Activated CD4-positive, alpha-beta T cell treated with anti-CD3 and anti-CD28 coated beads for 24 hours (primary cell): ENCODE results near the gene ZFPM1.
"Not testable (repeated sequence)": the region's sequence is repeated elsewhere in the genome, so short reads cannot be mapped to it uniquely, and the experiment has no call there.

Experiments used
- DNase-seq, 2 donors: peaks; one replicate each; pipeline ENCODE4 v3.0.0-alpha.2; 2020; ENCODE audit warnings: low read depth in 2 of 2

ZFPM1 gene

GRCh38 chr16:88478889-88479792 is 26.1 kb downstream of the ZFPM1 start:
- DNase-seq, result no peak

DNA sequence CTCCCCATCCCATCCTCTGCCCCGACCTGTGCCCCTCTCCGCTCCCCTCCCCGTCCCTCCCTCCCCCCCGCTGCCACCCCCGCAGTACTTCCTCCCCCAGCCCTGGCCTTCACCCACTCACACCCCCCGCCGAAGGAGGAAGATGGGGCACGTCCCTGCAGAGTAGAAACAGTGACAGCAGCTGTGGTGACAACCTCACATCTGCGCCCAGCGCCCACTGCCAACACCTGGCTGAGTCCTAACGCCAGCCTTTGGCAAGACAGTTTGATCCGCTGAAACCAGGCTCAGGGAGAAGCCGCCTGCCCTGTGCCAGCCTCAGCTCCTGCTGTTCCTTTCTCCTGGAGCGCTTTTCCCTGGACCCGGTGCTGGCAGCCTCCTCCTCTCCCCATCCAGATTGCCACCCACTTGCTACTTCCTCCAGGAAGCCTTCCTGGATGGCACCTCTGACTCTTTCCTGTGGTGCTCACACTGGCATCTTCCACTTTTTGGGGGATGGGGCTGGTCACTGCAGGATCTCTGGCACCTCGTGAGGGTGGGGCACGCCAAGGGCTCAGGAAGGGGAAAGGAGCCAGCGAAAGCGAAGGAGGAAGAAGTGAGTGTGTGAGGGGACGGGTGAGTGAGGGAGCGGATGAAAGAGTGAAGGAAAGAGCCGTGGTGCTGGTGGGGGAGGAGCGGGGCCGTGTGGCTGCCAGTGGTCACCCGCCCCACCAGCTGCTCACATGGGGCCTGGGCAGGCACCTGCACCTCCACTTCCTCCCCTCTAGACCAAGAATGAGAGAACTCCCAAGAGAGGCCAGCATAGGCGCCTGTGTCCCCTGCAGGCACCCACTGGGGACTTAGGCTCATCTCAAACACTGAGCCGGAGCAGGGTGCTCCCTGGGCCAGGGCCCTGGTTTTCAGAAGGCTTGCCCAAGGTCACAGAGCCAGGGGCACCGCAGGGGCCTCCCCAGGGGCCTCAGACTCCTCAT is 27.0 kb downstream of the ZFPM1 start:
- DNase-seq, result no peak

- no peak for DNase-seq
Observed at GRCh38 chr16:88480829-88481228, 27.7 kb downstream of the ZFPM1 start.

GRCh38 chr16:88481851-88482250 is 28.8 kb downstream of the ZFPM1 start:
- DNase-seq, result no peak

DNA sequence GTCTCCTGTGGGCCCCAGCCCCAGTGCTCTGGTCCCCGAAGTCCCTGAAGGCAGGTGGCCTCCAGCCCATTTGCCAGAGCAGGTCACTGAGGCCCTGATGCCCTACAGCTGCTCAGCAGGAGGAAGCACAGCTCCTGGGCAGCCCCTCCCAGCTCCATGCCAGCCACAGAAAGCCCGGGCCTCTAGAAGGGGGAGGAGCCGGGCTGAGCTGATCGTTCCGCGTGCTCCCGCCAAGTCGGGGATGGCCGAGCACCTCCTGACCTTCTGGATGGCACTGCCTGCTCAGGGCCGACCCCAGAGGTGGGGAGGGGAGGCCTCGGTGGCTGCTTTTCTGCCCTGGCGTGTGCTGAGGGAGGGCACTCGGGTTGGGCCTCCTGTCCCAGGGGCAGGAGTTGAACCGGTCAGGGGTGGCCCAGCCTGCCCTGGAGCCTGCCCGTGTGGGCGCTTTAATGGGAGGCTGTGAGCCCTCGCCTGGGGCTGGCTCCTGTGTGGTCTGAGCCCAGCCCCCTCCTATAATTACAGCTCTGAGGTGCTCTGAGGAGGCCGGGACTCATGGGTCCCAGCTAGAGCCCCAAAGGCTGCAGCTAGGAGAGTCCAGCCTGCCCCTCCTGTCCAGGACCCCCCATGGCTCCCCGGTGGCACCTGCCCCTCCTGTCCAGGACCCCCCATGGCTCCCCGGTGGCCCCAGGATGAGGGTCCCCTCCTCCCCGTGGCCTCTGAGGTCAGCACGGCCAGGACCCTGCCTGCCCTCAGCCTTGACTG is 29.7 kb downstream of the ZFPM1 start:
- no peak for DNase-seq

GRCh38 chr16:88483392-88483641 is 30.2 kb downstream of the ZFPM1 start:
- DNase-seq, result no peak

GRCh38 chr16:88484505-88485365 is 31.7 kb downstream of the ZFPM1 start:
- DNase-seq, result no peak

GRCh38 chr16:88485366-88485741 is 32.3 kb downstream of the ZFPM1 start:
- not testable (repeated sequence) for DNase-seq

- no peak for DNase-seq
Observed at GRCh38 chr16:88486398-88487123, 33.5 kb downstream of the ZFPM1 start.

GRCh38 chr16:88487124-88487432 is 34.0 kb downstream of the ZFPM1 start:
- DNase-seq, result no peak

DNA sequence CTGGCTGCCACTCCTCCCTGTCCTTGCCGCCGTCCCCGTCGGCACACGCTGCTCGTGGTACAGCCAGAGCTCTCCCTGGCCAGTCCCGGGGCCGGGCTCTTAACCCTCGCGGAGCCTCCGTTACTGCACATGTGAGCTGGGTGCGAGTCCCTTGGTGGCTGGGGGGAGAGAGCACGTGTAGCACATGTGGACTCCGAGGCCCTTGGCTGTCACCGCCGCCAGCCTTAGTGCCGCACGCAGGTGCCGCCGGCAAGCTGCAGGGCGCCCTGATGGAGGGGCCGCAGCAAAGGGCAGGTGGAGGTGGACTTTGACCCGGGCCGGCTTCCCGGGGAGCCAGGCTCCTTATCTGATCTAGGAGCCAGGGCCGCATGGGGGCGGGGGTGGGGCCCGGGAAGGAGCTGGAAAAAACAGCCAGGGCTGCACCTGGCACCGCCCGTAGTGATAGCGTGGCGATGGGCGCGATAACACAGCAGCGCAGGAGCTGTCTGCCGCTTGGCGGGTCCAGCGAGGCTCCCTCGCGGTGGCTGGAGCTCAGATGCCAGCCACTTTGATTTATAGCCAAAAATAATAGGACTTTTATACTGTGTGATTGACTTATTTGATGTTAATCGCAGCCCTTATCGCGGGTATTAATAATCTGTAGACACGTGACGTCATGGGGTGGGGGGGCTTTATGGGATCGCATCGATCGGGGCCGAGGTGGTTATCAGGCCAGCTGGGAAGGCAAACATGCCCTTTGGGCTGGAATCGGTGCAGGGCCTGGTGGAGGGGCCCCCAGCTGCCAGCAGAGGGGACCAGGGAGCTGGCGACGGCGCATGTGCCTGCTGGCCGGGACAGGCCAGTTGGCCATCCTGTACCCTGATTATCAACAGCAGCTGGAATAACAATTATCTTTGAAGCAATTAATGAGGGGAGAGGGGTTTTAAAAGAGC is 35.1 kb downstream of the ZFPM1 start:
- DNase-seq, result no peak

- DNase-seq, result no peak
Observed at GRCh38 chr16:88489163-88489741, 36.2 kb downstream of the ZFPM1 start.

GRCh38 chr16:88491001-88491559 is 38.0 kb downstream of the ZFPM1 start:
- no peak for DNase-seq

DNA sequence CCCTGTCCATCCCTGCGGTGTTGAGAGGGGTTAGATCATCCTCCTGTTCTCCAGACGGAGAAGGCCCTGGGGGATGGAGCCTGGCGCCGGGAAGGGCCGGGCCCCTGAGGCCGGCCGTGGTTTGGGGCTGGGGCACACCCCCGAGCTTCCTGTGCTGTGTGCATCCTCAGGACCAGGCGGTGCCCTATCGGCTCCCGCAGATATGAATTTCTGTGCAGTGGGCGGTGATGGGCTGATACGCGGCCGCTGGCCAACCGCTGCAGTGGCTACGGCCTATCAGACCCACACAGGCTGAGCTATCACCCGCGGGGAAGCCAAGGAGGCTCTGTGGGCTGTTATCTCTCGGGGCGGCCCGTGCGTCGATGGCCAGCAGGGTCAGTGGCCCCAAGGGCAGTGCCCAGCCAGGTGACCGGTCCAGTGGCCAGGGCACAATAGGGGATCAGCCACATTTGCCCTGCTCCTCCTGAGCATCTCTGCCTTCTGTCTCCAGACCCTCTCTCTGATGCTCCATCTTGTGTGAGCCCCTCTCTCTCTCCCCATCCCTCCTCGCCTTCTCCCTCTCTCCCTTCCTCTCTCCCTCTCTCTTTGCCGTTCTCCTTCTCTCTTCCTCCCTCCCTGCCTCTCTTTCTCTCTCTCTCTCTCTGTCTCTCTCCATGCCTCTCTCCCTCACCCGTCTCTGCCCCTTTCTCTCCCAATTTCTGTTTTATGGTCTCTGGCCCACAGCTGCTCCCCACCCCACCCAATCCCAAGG is 38.7 kb downstream of the ZFPM1 start:
- DNase-seq, result no peak

DNA sequence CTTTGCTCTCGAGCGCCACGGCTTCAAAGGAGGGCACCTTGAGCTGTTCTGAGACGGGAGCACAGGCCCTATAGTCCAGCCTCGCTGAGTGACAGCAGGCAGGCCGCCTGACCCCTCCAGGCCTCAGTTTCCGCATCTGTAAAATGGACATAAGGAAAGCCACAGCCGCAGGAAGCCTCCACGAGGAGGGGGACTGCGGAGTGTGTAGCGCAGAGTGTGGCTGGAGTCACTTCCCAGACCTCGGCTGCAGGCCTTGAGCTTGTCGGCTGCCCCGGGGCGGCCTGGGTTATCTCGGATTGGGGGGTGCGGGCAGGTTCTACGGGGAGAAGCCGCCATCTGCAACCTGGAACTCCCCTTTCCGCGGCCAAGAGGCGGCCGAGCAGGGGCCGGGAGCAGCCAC is 40.8 kb downstream of the ZFPM1 start:
- DNase-seq, result no peak

GRCh38 chr16:88494335-88495154 is 41.5 kb downstream of the ZFPM1 start:
- no peak for DNase-seq

DNA sequence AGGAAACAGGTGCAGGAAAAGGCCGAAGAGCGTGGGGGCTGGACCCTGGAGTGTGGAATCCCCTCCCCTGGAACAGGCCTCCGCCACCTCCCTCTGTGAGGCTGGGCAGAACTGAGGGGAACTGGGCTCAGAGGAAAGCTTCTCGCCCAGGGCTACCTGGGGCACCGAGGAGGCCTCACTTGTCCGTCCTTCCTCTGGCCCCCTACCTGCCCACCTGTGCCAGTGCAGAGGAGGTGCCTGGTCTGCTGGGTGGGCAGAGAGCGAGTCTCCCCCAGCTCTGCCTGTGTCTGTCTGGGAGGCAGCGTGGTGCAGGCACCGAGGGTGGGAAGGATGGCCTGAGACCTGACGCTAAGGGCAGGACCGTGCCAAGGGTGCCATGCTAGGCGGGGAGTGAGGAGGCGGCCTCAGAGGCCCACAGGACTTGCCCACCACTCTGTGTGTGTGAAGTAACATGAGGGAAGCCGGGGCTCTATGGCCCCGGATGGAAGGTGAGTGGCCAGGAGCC is 42.2 kb downstream of the ZFPM1 start:
- no peak for DNase-seq
